Measurements from ENCODE around the gene USP32. TPM values are rescaled to one million over a fixed set of nuclear protein-coding genes. Genes with fewer than 3 reads are reported as not detected.

Gene USP32
- total and polyA plus RNA-seq, 2 of the 8 experiments (the other 6 are each of a cell fraction or from before 2014, with no cell fraction given): 29.6 to 112 TPM

DNA sequence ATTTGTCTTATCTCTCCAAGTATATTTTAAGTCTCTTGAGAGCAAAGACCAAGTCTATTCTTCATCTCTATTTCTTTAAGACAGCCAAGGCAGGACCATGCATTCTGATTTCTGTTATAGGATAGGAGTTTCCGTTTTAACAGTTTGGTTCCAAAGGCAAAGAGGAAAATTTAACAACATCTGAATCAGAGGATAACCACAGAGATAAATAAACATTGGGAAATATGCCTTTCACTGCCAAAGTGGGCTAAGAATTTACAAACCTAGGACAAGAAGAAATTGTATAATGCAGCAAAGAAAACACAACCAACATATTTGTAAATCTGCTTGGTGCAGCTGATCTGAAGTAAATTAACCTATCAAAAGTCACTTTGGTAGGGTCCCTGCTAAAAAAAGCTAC, 37.7 kb downstream of the USP32 start:
- no peaks in the 10 kb centered on the region for H3K23me2 ChIP-seq (ENCODE audit: low read depth, low read length)
- no peak overlapping the region for H3K4me3 ChIP-seq (ENCODE audit: extremely low read depth in 1 of 4, insufficient read depth in 2 of 4, low read depth in 3 of 4, low read length in 4 of 4)
- no peak overlapping the region for H3K4ac ChIP-seq (replicated peaks; ENCODE audit: insufficient read length, low read depth, low read length)
- H2BK20ac ChIP-seq (ENCODE audit: low read length): no peak overlapping the region
- no peak overlapping the region for H3K4me2 ChIP-seq (ENCODE audit: insufficient read depth in 1 of 2, low read depth in 2 of 2, low read length in 2 of 2)
- H4K8ac ChIP-seq (ENCODE audit: extremely low read depth, insufficient read depth, low read length): no peak overlapping the region
- H3K79me1 ChIP-seq (ENCODE audit: low read depth, low read length): peaks cover 8% of the 10 kb centered on the region
- CTCF ChIA-PET (ENCODE audit: partially characterized antibody): no interaction called here
- H2BK15ac ChIP-seq (ENCODE audit: low read length): no peak overlapping the region
- H3K23ac ChIP-seq (ENCODE audit: insufficient read length): no peak overlapping the region
- H2BK5ac ChIP-seq (ENCODE audit: low read depth, low read length): no peak overlapping the region
- peaks cover 3 to 5% of the 10 kb centered on the region in 2 experiments for H4K20me1 ChIP-seq (replicated peaks in 1 of 2; ENCODE audit: control insufficient read depth in 1 of 2, insufficient read depth in 2 of 2, low read length in 2 of 2)
- no peak overlapping the region for H4K5ac ChIP-seq (ENCODE audit: insufficient read length, low read depth, low read length)
- H3K36me3 ChIP-seq (ENCODE audit: control insufficient read depth in 2 of 4, insufficient read depth in 4 of 4, low read length in 3 of 4): no peaks in the 10 kb centered on the region
- H2AFZ ChIP-seq (ENCODE audit: low read length): no peak overlapping the region
- no peak overlapping the region for H2BK120ac ChIP-seq (replicated peaks; ENCODE audit: low read depth, low read length)
- H3K18ac ChIP-seq (ENCODE audit: extremely low read depth, low read length): no peak overlapping the region
- H3K4me1 ChIP-seq (replicated peaks in 1 of 4; ENCODE audit: control insufficient read depth in 3 of 4, insufficient read depth in 4 of 4, low read length in 3 of 4): peaks cover 0 to 4% (median 1%) of the 10 kb centered on the region in 4 experiments; a peak in 2 of 7 replicates
- no peak overlapping the region for H3K56ac ChIP-seq (replicated peaks; ENCODE audit: insufficient read length, low read depth, low read length)
- H2BK12ac ChIP-seq (ENCODE audit: low read depth, low read length): no peak overlapping the region
- FAIRE-seq (no peak), DNase-seq (ENCODE audit: low read depth in 1 of 2, low spot score in 2 of 2) (no peak)
- POLR2A ChIA-PET (ENCODE audit: partially characterized antibody): interaction anchor here (0.9 kb wide), 1 partner anchor 18 kb away, joined by 6 read pairs; no protein-coding TSS in a partner anchor
- no peak overlapping the region for H3K27ac ChIP-seq (ENCODE audit: low read depth, low read length)
- peaks cover 0 to 96% of the 10 kb centered on the region in 2 experiments; a peak in 2 of 4 replicates for H3K79me2 ChIP-seq (ENCODE audit: control insufficient read depth in 1 of 2, insufficient read depth in 2 of 2, low read length in 2 of 2)
- H2AK5ac ChIP-seq (ENCODE audit: low read depth, low read length): no peak overlapping the region
- H4K91ac ChIP-seq (replicated peaks; ENCODE audit: insufficient read length, low read length): no peak overlapping the region
- H3K9me3 ChIP-seq (ENCODE audit: insufficient read depth in 2 of 2, low read depth in 1 of 2, low read length in 1 of 2): no peaks in the 10 kb centered on the region
- no peak overlapping the region for H3K9ac ChIP-seq (replicated peaks in 1 of 4; ENCODE audit: extremely low read depth in 1 of 4, low read depth in 3 of 4, low read length in 3 of 4)
- 77% methylated on average over 1 of the region's 1 CpG; no CpG with 5 or more reads in 1 of the 2 experiments for WGBS, 2 experiments (ENCODE audit: extremely low coverage in 1 of 2, insufficient coverage in 1 of 2, insufficient read length in 1 of 2, insufficient replicate concordance in 2 of 2, low coverage in 1 of 2, low lambda C conversion rate in 2 of 2, missing lambda C conversion rate in 1 of 2)
- H3K14ac ChIP-seq (ENCODE audit: insufficient read length): no peak overlapping the region
- no peaks in the 10 kb centered on the region for H3K27me3 ChIP-seq (replicated peaks in 1 of 4; ENCODE audit: control insufficient read depth in 3 of 4, extremely low read depth in 1 of 4, insufficient read depth in 3 of 4, low read length in 3 of 4)
- TF ChIP-seq CHD2 (IDR thresholded peaks at IDR 0.05; ENCODE audit: low read length) (no peak), MAFK (IDR thresholded peaks at IDR 0.05; ENCODE audit: low read depth, low read length) (no peak), CBX8 (IDR thresholded peaks at IDR 0.05; ENCODE audit: borderline replicate concordance, low read depth, low read length) (no peak), SP2 (IDR thresholded peaks at IDR 0.05; ENCODE audit: low read length) (no peak)
